Kidney glomerular epithelial cell (primary cell): ENCODE results near the gene TMEM229B.
A peak's percentile ranks its signal among the peaks of the same experiment; 100 is the strongest.

Experiments used
- DNase-seq: peaks from one replicate; lab custom pipeline; 2025; lab: John Stamatoyannopoulos, UW

The TMEM229B gene

DNA sequence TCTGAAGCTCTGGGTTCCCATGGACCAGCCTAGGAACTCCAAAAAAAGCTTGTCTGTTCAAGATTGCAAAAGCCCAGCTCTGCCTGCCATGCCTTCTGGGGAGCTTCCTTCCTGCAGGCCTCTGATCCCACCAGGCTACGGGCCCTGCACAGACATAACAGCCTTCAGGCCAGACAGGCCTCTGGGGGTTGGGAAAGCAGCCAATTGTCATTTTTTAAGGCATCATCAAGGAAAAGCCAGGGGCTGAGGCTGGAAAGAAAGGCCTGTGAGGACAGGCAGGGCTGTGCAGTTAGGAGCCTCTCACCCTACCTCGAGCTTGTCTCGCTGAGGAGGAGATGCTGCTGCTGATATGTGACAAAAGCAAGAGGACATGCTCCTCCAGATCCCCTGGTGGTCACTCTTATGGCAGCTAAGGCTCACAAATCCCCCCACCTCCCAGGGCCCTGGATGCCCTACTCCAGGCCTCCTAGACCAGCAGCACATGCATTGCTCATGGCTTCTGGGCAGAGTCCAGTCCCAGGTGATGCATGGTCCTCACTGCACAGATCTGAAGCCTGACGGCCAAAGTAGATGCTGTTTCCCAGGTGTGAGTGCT lies 2.9 kb downstream of the TMEM229B start:
- DNase-seq = no peak

DNA sequence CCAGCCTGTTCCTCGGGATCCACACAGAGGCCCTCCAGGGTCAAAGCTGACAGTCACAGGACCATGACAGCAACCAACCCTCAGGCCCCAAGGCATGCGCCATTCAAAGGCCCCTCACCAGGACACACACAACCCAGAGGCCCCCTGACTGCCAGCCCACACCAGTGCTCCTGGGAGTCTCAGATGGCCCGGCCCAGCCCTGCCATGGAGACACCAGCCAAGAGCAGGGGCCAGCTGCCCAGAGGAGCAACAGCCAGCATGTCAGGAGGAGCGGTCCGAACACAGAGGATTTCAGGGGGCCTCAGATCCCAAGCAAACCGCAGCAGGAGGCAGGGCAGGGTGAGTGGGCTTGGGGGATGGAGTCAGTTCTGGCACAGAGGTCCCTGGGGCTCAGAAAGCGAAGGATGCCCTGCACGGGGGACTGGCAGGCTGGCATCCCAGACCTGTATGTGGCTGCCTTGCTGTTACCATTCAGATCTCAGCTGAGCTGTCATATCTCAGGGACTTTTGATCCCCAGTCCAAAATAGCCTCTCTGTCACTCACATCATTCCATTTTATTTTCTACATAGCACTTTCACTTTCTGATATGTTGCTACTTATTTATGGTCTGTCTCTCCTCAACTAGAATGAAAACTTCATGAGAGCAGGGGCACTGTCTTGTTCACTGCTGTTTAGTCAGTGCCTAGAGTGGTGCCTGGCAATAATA lies 4.8 kb downstream of the TMEM229B start:
- no peak for DNase-seq

DNA sequence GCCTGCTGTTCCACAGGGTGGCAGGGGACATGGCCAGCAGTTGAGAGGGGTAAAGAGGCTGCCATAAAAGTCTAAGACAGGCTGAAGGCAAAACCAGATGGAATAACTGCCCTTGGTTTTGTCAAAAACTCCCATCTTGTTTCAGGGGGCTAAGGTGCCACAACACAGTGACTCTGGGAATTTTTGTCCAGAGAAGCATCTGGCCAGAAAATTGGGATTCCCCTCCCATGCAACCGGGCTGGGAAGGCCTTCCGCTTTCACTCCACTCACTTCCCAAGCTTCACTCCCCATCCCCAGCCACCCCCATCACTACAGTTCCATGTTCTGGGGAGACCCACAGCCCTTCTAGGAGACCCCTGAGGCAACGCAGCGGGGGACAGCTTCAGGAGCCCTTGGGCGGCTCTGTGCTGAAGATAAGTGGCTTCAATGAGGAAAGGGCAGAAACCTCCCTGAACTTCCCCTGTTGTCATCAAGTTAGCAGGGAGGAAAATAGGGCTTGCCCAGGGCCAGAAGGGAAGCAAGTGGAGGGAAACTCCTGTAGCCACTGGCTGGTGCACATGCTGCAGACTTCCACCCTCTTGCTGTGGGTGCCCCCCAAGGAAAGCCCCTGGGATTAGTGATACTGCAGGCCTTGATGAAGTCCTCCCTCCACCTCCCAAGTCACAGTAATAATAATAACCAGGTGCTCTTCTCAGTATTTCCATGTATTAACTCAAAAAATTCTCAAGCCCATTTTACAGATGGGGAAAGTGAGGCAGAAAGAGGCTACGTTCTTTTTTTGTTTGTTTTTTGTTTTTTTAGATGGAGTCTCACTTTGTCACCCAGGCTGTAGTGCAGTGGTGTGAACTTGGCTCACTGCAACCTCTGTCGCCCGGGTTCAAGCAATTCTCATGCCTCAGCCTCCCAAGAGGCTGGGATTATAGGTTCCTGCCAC lies 6.0 kb downstream of the TMEM229B start:
- no peak for DNase-seq

DNA sequence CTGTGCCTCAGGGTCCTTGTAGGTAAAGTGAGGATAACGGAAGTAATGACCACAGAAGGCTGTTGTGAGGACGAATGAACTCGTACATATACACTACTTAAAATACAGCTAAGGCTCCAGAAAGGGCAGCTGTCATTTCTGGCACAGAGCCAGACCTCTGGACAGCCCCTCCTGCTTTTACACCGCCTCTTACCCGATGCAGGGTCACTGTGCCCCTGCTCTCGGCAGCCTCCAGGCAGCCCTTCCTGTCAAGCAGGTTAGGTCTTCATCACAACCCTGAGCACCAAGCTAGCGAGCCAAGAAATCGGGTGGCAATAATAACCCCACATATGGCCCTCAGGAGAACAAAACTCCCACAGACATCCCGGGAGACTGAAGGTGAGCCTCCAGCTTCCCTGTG lies 8.5 kb downstream of the TMEM229B start:
- DNase-seq = no peak

DNA sequence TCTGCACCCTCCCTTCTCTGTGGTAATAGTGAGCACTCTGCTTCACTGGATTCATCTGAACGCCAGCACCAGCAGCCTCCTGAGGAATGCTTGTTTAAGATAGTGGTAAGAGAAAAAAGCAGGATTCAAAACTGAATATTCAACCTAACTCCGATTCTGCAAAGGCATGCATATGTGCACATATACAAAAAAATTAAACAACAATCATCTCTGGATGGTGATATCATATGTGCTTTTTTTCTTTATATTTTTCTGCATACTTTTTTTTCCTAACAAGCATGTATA lies 9.8 kb downstream of the TMEM229B start:
- DNase-seq = no peak

DNA sequence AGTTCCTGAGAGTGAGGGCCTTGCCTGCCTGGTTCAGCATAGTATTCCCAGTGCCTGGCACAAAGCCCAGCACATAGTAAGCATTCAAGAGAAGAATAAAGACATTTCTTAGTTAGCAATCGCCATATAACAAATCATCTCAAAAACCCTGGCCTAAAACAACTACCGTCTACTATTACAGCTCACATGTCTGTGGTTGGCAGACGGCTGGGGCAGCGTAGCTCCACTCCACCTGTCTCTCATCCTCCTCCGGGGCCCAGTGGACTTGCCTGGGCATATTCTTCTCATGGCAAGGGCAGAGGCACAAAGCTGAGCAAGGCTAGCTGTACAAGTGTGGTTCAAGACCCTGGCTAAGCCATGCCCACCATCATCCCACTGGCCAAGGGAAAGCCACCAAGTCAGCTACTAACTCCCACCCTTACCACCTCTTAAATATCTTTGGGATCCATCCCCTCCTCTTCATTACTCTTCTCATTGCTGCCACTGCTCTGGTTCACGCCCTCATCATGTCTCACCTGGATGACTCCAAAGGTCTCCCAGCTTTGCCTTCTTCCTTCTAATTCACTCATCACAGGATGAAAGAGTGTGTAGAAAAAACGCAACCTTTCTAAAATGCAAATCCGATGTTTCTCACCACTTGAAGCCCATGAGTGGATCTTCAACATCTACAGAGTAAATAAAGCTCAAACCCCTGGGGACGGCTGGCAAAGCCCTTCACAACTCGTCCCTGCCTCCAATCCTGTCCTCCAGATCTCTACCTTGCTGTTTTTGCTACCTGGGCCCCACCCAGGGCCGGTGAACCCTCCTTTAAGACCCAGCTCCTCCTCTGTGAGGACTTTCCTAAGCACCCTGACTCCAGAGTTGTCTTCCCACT lies 10.4 kb downstream of the TMEM229B start:
- DNase-seq = no peak

DNA sequence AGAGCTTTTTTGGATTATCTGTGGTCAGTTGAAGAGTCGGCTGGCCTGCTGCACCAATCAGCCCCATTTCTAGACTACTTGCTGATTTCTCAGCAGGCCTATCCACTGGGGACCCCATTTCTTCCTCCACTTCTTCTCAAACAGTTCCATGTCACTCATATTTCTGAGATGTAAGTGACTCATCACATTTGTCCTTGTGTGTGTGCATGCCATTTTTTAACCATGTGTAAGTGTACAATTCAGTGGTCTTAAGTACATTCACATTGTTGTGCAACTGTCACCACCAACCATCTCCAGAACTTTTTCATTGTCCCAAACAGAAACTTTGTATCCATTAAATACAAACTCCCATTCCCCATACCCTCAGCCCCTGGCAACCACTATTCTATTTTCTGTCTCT lies 14.2 kb downstream of the TMEM229B start:
- no peak for DNase-seq

DNA sequence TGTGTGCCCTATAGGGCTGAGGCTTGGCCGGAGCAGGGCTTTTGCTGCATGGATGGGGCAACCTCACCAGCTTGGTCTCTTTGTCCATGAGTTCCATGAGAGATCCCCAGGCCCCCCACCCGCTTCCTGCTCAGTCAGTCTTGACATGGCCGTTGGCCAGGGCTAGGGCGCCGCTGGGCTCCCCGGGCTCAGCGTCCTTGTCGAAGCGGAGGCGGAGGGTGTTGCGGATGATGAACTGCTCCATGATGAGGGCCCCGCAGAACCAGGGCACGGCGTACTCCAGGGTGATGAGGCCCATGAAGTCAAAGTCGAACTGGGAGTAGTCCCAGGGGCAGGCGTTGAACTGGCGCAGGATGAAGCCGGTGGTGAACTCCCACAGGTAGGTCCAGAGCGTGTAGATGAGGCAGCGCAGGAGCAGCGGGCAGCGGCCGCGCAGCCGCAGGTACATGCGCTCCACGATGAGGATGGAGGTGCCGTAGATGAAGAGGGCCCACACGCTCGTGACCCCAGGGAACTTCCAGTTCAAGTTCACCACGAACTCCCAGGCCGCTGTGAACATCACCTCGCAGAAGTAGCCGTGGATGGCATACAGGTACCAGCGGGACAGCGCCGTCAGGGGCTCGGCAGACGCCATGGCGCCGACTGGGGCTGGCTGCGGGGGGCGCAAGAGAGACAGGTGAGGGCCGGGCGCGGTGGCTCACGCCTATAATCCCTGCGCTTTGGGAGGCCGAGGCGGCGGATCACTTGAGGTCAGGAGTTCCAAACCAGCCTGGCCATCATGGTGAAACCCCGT lies 15.0 kb downstream of the TMEM229B start:
- no peak for DNase-seq

DNA sequence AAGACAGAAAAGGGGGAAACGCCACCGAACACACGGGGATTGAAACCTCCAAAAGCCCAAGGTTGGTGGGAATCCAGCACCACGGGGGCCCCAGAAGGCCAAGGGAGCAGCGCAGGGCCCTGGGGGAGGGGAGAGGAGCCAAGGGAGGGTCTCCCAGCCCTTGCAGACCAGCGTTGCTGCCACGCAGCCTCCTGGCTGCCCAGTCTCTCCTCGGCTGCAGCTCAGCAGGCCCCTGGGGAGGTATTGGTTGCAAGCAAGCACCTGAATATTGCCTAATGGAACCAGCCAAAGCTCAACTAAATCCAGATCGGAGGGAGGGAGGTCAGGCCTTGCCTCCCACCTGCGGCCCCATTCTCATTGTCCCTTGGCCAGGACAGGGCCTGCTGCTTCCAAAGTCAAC lies 15.8 kb downstream of the TMEM229B start:
- no peak for DNase-seq

DNA sequence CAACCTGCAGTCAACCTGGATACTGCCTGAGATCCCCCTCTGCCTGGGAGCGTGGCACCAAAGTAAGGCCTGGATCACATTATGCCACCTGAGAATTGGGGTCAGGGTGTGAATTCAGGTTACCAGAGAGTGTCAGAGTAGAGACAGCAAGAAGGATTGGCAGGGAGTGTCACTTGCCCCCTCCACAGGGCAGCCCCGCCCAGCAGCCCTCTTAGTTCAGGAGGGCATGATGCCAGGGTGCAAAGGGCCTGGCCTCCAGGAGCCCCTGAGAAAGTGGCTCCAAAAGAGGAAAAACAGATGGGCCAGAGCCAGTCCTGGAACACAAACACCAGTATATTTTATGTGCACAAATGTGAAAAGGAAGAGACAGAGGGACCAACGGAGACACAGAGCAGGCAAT lies 18.6 kb downstream of the TMEM229B start:
- no peak for DNase-seq

DNA sequence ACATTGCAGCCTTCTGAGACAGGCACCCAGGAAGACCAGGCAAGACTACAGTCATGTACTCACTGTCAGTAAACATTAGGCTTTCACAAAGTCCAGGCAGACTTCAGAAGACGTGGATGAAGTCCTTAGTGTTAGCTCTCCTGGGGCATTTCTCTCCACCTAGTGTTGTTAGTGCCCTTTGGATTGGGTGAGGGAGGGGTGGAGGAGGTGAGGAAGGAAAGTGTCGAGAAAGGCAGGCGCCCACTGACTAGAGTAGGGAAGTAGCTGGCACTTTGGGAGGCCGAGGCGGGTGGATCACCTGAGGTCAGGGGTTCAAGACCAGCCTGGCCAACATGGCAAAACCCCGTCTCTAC lies 20.2 kb downstream of the TMEM229B start:
- no peak for DNase-seq

DNA sequence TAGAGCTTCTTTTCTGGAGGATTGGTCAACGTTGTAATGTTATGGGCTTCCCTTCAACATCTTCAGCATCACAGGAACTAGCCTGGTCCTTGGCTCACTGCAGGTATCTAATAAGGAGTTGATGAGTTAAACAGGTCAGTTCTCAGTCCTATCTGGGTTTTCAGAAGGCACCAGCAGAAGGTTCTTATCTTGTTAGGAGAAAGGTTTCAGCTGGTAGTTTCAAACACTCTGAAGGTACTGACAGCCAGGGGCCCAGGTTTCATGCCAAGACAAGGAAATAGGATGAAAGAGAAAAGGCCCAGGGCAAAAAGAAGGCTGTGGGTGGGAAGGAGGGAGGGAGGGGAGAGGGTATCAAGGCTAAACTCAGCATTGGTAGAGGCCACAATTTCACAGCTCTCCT lies 21.4 kb downstream of the TMEM229B start:
- no peak for DNase-seq

DNA sequence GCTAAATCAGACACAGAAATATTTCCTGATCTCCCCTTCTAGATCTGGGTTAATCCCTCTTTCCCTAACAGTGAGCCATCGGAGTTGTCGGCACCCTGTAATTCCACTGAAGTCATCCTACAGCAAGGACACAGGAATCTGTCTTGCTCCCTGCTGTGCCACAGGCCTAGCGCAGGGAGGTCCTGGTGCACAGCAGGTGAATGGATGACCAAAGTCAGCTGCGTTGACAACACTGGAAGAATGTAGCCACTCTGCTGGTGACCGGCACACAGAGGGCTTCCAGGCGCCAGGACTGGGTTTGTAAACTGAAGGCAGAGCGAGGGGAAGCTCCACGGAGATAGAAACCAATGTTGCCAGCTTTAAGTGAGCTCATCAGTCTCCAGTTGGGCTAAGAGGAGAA lies 23.6 kb downstream of the TMEM229B start:
- DNase-seq = no peak

DNA sequence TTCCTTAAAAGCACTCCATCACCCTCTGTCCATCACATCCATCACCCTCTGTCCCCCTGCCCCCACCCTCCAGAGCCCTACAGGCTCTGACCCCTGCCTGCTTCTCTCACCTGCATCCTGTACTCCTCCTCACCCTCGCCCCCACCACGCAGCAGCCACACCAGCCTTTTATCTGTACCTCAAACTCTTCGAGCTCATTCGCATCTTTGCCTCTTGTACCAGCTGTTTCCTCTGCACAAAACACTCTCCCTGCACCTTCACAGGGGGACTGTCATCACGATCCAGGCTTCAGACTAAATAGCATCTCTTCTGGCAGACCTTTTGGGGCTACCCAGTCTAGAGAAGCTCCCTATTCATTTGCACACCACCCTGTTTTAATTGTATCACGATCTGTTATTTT lies 24.1 kb downstream of the TMEM229B start:
- no peak for DNase-seq

DNA sequence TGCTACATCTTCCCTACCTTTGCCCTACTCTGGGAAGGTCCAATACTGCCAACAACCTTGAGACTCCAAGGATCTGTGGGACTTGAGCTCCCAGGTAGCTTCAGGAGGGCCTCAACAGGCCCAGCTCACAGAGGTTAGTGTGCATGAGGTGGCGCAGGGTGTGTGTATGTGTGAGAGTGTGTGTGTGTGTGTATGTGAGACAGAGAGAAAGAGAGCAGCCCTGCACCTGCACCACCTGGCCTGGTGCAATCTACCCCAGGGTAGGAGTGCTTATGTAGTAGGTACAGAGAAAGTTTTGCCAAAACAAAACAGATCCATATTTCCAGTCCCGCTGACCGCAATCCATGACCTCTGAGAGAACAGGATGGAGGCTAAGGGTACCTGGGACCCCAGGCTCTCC lies 24.6 kb downstream of the TMEM229B start:
- no peak for DNase-seq

DNA sequence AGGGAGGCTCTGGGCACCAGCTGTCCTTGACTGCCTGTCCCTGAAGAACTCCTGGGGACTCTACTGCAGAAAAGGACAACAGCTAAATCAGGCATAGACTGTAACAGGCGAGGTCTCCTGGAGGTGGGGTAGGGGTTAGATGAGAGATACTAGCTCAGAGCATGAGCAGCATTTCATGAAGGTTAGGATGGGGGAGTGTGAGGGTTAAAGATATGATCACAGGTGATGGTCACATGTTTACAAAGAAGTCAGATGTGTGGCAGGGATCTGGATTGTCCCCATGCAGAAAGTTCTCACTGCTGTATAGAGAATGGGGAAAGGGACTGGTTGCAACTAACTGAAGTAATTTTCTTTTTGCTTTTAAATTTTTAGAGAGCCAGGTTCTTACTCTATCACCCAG lies 26.5 kb downstream of the TMEM229B start:
- DNase-seq = no peak

DNA sequence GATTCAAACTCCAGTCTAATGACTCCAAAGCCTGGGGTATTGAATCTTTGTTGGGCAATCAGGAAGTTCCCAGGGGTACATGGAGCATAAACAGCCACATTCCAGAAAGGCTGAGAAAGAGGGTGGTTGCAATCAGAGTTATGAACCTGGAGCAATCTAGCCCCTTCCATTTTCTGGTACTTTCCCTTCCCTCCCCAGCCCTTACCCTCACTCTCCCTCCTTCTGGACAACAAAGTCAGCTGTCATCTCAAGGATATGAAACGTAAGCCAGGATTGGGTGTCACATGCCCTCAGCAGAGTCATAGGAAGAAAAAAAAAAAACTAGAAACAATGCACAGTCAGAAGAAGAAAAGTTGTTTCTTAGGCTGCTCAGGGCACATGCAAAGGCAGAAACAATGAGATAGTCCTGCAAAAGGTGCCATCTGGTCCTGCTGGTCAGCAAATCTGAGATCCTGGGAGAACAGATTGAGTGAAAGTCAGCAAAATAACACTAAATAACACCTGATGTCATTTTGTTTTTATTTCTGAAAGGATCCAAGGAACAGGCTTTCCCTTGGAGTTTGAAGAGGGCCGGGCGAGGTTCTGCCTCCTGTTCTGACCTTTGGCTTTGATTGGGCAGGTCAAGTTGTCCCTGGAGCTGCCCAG lies 27.1 kb downstream of the TMEM229B start:
- peak; percentile 47 for DNase-seq

DNA sequence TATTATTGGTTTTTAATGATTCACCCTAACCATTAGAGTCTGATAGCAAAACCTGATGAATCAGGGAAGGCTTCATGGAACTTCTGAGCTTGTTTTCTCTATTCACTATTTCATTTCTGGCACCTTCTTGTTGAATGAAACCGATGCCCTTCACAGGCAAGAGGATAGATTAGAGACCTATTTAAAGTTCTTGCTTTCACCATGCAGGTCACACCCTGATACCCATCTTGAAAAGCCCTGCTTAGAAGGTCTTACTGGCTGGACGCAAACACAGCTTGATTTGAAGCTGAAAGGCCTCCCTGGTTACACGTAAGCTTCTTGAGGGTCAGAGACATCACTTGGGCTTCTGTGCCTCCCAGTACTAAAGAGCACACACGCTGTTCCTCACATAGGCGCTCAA lies 29.2 kb downstream of the TMEM229B start:
- no peak for DNase-seq

DNA sequence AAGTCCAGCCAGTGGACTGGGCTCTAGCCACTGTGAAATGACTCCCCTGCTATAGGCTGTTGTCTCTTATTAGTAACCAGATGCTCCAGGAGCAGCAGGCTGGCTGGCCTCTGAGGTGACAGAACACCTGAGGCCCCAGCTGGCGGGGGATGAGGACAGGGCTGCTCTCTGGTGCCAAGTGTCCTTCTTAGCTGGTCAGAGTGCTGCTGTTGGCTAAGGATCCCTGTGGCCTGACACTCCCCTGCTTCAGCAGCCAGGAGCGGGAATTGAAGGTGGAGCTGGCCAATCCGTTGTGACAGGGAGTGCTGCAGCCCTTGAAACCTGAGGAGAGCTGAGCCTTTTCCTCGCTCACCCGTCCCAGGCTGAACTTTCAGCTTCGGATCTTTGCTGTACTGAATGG lies 30.7 kb downstream of the TMEM229B start:
- no peak for DNase-seq

DNA sequence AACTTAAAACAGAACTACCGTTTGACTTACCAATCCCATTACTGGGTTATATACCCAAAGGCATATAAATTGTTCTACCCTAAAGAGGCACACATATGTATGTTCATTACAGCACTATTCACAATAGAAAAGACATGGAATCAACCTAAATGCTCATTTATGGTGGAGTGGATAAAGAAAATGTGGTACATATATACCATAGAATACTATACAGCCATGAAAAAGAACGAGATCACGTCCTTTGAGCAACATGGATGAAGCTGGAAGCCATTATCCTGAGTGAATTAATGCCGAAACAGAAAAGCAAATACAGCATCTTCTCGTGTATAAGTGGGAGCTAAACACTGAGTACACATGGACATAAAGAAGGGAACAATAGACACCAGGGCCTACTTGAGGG lies 31.8 kb downstream of the TMEM229B start:
- DNase-seq = no peak
